HFFc6 (cell line): Measurements from ENCODE around the gene SIVA1. TPM values are rescaled to one million over a fixed set of nuclear protein-coding genes. Genes with fewer than 3 reads are reported as not detected.
"Not testable (repeated sequence)": the region's sequence is repeated elsewhere in the genome, so short reads cannot be mapped to it uniquely, and the experiment has no call there.

Source experiments
- DNase-seq: peaks from one replicate; pipeline ENCODE4 v3.0.0-alpha.2; 2018
- H3K27ac Mint-ChIP-seq: 2 replicates; pipeline ENCODE4 v1.8.0; 2020; ENCODE audit warnings: mild to moderate bottlenecking, mixed read lengths
- H3K27me3 Mint-ChIP-seq: 2 replicates; pipeline ENCODE4 v1.8.0; 2021; ENCODE audit warnings: mild to moderate bottlenecking, moderate library complexity, mixed read lengths; ENCODE audit not compliant: insufficient read depth
- H3K36me3 Mint-ChIP-seq: 2 replicates; pipeline ENCODE4 v1.8.0; 2021; ENCODE audit warnings: low read depth, mixed read lengths
- H3K4me1 Mint-ChIP-seq: 2 replicates; pipeline ENCODE4 v1.8.0; 2020; ENCODE audit warnings: low read depth, mixed read lengths
- H3K4me3 Mint-ChIP-seq: 2 replicates; pipeline ENCODE4 v1.8.0; 2020; ENCODE audit warnings: mild to moderate bottlenecking, moderate library complexity, mixed read lengths
- H3K9me3 Mint-ChIP-seq: 2 replicates; pipeline ENCODE4 v1.8.0; 2020; ENCODE audit warnings: mild to moderate bottlenecking, mixed read lengths
- total RNA-seq, 6 experiments: library from RNA; stranded (reverse); fragmentation: NEBNext Ultra II Directional; extraction: Animal tissue kit (Norgen Biotek cat#: 25700); gene quantifications; 2 replicates in 1 of 6; 3 replicates in 5 of 6; pipeline ENCODE4 v1.2.3, GENCODE V29; 2021
- TF ChIP-seq, protein P1 (sequence below): fragments of 200-600 bp; sonication (generic); IDR thresholded peaks from 2 replicates; pipeline ENCODE4 v1.5.0; 2021; ENCODE audit warnings: antibody characterized with exemption, mild to moderate bottlenecking

SIVA1 gene
- total RNA-seq, 6 experiments from 2014 or later: 78.3 to 95.8 (median 82.5) TPM

DNA sequence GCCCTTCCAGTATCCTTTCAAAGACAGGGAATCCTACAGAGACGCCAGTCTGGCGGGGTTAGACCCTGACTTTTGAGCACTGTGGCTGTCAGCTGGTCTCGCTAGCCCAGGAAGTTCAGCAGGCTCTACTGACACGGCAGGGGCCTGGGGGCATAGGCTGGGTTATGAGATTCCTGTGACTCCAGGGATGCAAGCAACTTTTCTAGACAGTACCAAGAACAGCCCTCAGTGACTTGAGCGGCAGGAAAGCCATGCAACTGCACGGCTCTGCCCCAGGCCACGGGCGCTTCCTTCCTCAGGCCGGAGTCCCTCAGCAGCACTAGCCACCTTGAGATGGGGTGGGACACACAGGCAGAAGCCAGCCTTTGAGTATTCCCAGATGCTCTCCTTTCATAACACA is 5.1 kb upstream of the SIVA1 start:
- H3K4me3 Mint-ChIP-seq: no peak overlapping the region
- H3K27ac Mint-ChIP-seq: no peak overlapping the region
- no peak for DNase-seq

DNA sequence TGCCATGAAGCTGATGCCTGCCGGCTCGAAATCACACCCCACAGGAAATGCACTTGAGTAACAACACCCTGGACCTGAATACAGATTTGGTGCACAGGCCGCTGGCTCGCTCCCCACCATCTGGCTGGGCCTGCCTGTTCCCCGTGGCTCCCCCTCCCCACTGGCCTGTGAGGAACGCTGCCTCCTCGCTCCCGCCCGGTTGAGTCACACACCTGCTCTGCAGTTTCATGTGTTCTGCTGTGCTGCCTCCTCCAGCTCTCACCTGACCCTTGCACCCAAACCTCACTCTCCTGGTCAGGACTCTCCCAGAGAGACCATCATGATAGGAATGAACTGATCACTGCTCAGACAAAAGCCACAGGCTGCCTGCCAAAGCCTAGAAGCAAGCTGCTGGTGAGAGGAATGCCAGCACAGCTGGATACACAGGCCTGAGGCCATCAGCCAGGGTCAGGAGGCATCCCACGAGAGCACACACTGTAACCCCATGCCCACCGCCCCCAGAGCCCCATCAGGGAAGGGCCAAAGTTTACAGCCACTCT is 3.8 kb upstream of the SIVA1 start:
- peak; percentile 59 for DNase-seq
- Mint-ChIP-seq H3K4me1 (peaks cover 37% of the 10 kb centered on the region), H3K27me3 (no peaks in the 10 kb centered on the region; the same call in none of the 2 replicates)

More for the DNA sequence above, 5.1 kb upstream of the SIVA1 start:
- TF ChIP-seq, protein P1, sequence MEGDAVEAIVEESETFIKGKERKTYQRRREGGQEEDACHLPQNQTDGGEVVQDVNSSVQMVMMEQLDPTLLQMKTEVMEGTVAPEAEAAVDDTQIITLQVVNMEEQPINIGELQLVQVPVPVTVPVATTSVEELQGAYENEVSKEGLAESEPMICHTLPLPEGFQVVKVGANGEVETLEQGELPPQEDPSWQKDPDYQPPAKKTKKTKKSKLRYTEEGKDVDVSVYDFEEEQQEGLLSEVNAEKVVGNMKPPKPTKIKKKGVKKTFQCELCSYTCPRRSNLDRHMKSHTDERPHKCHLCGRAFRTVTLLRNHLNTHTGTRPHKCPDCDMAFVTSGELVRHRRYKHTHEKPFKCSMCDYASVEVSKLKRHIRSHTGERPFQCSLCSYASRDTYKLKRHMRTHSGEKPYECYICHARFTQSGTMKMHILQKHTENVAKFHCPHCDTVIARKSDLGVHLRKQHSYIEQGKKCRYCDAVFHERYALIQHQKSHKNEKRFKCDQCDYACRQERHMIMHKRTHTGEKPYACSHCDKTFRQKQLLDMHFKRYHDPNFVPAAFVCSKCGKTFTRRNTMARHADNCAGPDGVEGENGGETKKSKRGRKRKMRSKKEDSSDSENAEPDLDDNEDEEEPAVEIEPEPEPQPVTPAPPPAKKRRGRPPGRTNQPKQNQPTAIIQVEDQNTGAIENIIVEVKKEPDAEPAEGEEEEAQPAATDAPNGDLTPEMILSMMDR: no peak
- Mint-ChIP-seq H3K9me3 (no peaks in the 10 kb centered on the region), H3K27me3 (no peaks in the 10 kb centered on the region; the same call in none of the 2 replicates), H3K36me3 (peaks cover 7% of the 10 kb centered on the region; the same call in 1 of the 2 replicates), H3K4me1 (peaks cover 37% of the 10 kb centered on the region)

DNA sequence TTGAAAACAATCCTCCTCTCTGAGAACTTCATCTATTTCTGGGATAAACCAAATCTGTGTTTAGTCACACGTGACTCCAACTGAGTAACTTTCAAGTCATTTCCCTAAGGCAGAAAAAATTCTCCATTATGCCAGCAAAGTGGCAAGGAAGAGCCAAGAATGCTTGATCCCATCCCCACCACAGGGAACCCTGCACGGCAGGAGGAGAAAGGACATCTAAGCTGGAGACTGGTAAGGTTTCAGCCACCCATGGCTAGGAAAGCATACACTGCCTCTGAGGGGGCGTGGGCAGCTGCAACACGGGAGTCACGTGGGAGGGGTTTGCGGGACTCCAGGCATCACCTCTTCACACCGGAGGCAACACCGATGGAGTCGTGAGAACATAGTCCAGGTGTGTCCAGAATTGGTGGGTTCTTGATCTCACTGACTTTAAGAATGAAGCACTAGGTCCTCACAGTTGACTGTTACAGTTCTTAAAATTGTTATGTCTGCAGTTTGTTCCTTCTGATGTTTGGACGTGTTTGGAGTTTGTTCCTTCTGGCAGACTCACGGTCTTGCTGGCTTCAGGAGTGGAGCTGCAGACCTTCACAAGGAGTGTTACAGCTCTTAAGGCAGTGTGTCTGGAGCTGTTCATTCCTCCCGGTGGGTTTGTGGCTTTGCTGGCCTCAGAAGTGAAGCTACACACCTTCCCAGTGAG is 2.7 kb upstream of the SIVA1 start:
- DNase-seq: peak; percentile 71
- Mint-ChIP-seq H3K9me3 (no peaks in the 10 kb centered on the region), H3K27me3 (no peaks in the 10 kb centered on the region; the same call in none of the 2 replicates), H3K36me3 (peaks cover 7% of the 10 kb centered on the region; the same call in 1 of the 2 replicates), H3K4me3 (peak overlapping the region; percentile 57), H3K27ac (peak overlapping the region; percentile 84), H3K4me1 (peaks cover 48% of the 10 kb centered on the region)
- TF ChIP-seq, protein P1: no peak

More for the DNA sequence above, 3.8 kb upstream of the SIVA1 start:
- Mint-ChIP-seq H3K9me3 (no peaks in the 10 kb centered on the region), H3K36me3 (peaks cover 7% of the 10 kb centered on the region; the same call in 1 of the 2 replicates), H3K27ac (peak overlapping the region; percentile 84), H3K4me3 (peak overlapping the region; percentile 57)
- TF ChIP-seq, protein P1: no peak

DNA sequence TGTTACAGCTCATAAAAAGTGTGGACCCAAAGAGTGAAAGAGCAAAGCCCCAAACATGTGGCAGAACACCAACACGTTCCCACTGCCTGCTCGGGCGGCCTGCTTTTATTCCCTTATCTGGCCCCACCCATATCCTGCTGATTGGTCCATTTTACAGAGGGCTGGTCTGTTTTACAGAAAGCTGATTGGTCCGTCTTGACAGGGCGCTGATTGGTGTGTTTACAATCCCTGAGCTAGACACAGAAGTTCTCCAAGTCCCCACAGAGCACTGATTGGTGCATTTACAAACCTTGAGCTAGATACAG is 2.2 kb upstream of the SIVA1 start:
- peaks cover 49% of the 10 kb centered on the region for H3K4me1 Mint-ChIP-seq
- not testable (repeated sequence) for H3K27me3 Mint-ChIP-seq, DNase-seq, H3K36me3 Mint-ChIP-seq, H3K9me3 Mint-ChIP-seq
- H3K27ac Mint-ChIP-seq: peak overlapping the region; percentile 84
- peak overlapping the region; percentile 57 for H3K4me3 Mint-ChIP-seq

DNA sequence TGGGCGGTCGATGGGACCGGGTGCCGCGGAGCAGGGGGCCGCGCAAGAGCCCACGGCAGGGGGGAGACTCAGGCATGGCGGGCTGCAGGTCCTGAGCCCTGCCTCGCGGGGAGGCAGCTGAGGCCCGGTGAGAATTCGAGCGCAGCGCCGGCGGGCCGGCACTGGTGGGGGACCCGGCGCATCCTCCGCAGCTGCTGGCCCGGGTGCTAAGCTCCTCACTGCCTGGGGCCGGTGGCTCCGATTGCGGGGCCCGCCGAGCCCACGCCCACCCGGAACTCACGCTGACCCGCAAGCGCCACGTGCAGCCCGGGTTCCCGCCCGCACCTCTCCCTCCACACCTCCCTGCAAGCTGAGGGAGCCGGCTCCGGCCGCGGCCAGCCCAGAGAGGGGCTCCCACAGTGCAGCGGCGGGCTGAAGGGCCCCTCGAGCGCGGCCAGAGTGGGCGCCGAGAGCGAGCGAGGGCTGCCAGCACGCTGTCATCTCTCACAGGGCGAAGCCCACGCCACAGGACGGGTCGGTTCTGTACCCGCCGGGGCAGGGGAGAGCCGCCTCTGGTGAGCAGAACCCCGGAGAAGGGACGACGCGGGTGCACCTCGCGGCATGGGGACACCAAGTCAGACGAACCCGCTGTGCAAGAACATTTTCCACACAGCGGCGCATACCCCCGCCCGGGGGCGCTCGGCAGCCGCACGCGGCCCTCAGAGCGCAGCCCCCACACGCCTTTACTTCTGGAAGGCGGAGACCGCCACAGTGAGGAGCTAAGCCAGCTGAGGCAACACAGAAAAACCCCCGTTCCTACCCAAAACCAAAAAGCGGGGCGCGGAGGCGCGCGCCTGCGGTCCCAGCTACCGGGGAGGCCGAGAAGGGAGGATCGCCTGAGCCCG is 1.2 kb upstream of the SIVA1 start:
- Mint-ChIP-seq H3K27ac (no peak overlapping the region; the same call in 1 of the 2 replicates), H3K4me1 (peaks cover 49% of the 10 kb centered on the region), H3K27me3 (no peaks in the 10 kb centered on the region; the same call in none of the 2 replicates), H3K9me3 (no peaks in the 10 kb centered on the region), H3K4me3 (peak overlapping the region; percentile 100), H3K36me3 (peaks cover 7% of the 10 kb centered on the region; the same call in 1 of the 2 replicates)
- TF ChIP-seq, protein P1: peak; percentile 6; the same call in 1 of the 2 replicates
- no peak for DNase-seq
